Esophagus squamous epithelium (tissue), 4 donors: ENCODE results near the gene SYDE1.

Experiments
- POLR2A ChIP-seq, 4 donors: fragments of 450-650 bp; IDR thresholded peaks; one replicate each; pipeline ENCODE4 v1.6.1; 2017; ENCODE audit warnings: antibody characterized with exemption in 4 of 4, mild to moderate bottlenecking in 4 of 4, moderate library complexity in 3 of 4
- TF ChIP-seq, protein P1 (sequence below), 6 experiments: fragments of 450-650 bp in 4 of 6; fragments of 200-600 bp in 2 of 6; sonication (generic) in 2 of 6; IDR thresholded peaks; one replicate each; pipeline ENCODE4 v1.5.1; 2016 to 2019; ENCODE audit warnings: antibody characterized with exemption in 6 of 6, mild to moderate bottlenecking in 4 of 6, moderate library complexity in 4 of 6

DNA sequence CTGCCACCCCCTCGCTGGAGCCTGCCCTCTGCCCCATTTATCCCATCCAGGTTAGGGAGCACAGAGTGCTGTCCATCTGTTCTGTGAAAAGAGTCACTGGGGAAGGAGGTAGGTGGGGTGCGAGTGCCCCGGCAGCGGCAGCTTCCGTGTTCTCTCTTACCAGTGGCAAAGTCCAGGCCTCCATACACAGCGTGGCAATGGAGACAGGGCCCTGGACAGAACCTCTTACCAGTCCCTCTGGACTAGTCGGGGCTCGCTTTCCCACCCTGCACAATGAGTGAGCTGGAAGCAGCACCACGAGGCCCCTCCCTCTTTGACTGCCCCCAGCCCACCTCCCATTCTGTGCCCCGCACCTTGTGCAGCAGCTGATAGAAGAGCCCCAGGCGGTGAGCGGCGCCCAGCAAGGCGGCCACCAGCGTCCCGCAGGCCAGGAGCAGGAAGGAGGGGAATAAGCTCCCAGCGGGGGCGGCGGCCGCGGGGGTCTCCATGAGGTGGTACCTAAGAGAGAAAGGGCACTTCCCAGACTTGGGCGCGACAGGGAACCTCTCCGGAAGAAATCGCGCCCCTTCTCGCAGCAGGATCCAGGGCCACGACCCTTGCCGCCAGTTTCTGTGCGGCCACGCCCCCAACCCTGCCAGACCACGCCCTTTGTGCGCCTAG lies 17.5 kb downstream of the SYDE1 start:
- TF ChIP-seq, protein P1, sequence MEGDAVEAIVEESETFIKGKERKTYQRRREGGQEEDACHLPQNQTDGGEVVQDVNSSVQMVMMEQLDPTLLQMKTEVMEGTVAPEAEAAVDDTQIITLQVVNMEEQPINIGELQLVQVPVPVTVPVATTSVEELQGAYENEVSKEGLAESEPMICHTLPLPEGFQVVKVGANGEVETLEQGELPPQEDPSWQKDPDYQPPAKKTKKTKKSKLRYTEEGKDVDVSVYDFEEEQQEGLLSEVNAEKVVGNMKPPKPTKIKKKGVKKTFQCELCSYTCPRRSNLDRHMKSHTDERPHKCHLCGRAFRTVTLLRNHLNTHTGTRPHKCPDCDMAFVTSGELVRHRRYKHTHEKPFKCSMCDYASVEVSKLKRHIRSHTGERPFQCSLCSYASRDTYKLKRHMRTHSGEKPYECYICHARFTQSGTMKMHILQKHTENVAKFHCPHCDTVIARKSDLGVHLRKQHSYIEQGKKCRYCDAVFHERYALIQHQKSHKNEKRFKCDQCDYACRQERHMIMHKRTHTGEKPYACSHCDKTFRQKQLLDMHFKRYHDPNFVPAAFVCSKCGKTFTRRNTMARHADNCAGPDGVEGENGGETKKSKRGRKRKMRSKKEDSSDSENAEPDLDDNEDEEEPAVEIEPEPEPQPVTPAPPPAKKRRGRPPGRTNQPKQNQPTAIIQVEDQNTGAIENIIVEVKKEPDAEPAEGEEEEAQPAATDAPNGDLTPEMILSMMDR (IDR thresholded peaks at IDR 0.05) = no peak
- no peak for TF ChIP-seq POLR2A (IDR thresholded peaks at IDR 0.05)
